Measurements from ENCODE around the gene PGM1. TPM values are rescaled to one million over a fixed set of nuclear protein-coding genes. Genes with fewer than 3 reads are reported as not detected.

PGM1 gene
- total and polyA plus RNA-seq, 9 of the 15 experiments (the other 6 are each of a cell fraction or from before 2014, with no cell fraction given): 0.03 to 0.31 (median 0.09) TPM; not detected in 5

DNA sequence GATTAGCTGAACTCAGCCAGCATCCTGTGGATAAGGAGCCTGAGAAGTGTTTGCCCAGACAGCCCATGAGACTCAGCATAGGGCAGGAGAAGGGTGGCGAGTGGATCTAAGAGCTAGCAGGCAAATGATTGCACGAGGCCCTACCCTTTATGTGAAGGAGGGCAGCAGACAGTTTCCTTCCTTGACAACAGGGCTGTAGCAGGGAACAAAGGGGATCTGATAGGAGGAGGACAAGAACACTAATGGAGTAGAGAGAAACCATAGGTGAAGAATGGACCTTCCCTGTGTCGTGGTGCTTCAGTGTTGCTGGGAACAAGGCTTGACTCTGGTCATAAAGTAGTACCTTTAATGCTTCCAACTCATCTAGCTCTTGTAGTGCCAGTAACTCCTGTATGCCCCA lies 84.3 kb downstream of the PGM1 start:
- no peaks in the 10 kb centered on the region for H3K9me3 ChIP-seq (replicated peaks; ENCODE audit: control insufficient read depth, insufficient read depth, low read depth, low read length)
- no peak overlapping the region for H3K27ac ChIP-seq (ENCODE audit: extremely low read depth, low read depth, low read length)
- BruUV-seq (replicated peaks): no TSS peak
- DNase-seq (ENCODE audit: extremely low read depth in 1 of 4, low spot score in 3 of 4) (no peak), FAIRE-seq (no peak), ATAC-seq (no peak)
- peaks cover 0 to 18% of the 10 kb centered on the region in 2 experiments; a peak in 2 of 5 replicates for H3K27me3 ChIP-seq (ENCODE audit: control insufficient read depth in 2 of 2, insufficient read depth in 2 of 2, low read length in 2 of 2)
- H3K4me3 ChIP-seq: no peak overlapping the region
- H2AFZ ChIP-seq (ENCODE audit: low read depth, low read length): no peak overlapping the region
- ChIA-PET CTCF (ENCODE audit: low intra/inter-chr PET ratio) (no interaction called here), POLR2A (interaction anchor here (0.7 to 0.8 kb wide), 2 partner anchors 109 to 489 kb away, joined by 4 to 5 read pairs; no protein-coding TSS in a partner anchor)
- no peaks in the 10 kb centered on the region for H3K79me2 ChIP-seq (ENCODE audit: control insufficient read depth, insufficient read depth, low read length)
- no peak overlapping the region for H3K9ac ChIP-seq (ENCODE audit: insufficient read depth in 1 of 2, low read depth in 2 of 2, low read length in 2 of 2)
- no peaks in the 10 kb centered on the region for H3K9me1 ChIP-seq (ENCODE audit: control insufficient read depth, insufficient read depth, low read length)
- no peaks in the 10 kb centered on the region for H3K4me1 ChIP-seq (replicated peaks in 1 of 2; ENCODE audit: control insufficient read depth in 2 of 2, insufficient read depth in 2 of 2, low read length in 2 of 2)
- H4K20me1 ChIP-seq (replicated peaks; ENCODE audit: control insufficient read depth, insufficient read depth, low read length): no peaks in the 10 kb centered on the region
- in situ Hi-C loops (cut with MboI): no loop called here
- H3K4me2 ChIP-seq (ENCODE audit: insufficient read depth, low read length): no peak overlapping the region
- no peaks in the 10 kb centered on the region for H3K36me3 ChIP-seq (ENCODE audit: control insufficient read depth, insufficient read depth, low read length)
- intact Hi-C loops (cut with micrococcal nuclease): no loop called here
- 0% methylated on average over 3 of the region's 3 CpGs for WGBS (ENCODE audit: insufficient coverage, low coverage, missing lambda C conversion rate)
- TF ChIP-seq TBP (optimal IDR thresholded peaks at IDR 0.05; ENCODE audit: low read depth, low read length) (no peak), HMG20B (CRISPR knock-in tag; IDR thresholded peaks at IDR 0.05) (no peak), STAT5A (IDR thresholded peaks at IDR 0.05; ENCODE audit: borderline replicate concordance, low read length) (no peak), ZNF507 (tag; conservative IDR thresholded peaks at IDR 0.05) (no peak), ZNF408 (CRISPR knock-in tag; IDR thresholded peaks at IDR 0.05; ENCODE audit: low read depth) (no peak), BRD4 (IDR thresholded peaks at IDR 0.05) (no peak), ZNF143 (CRISPR knock-in tag; IDR thresholded peaks at IDR 0.05) (no peak)
- TF ChIP-seq, protein P1, sequence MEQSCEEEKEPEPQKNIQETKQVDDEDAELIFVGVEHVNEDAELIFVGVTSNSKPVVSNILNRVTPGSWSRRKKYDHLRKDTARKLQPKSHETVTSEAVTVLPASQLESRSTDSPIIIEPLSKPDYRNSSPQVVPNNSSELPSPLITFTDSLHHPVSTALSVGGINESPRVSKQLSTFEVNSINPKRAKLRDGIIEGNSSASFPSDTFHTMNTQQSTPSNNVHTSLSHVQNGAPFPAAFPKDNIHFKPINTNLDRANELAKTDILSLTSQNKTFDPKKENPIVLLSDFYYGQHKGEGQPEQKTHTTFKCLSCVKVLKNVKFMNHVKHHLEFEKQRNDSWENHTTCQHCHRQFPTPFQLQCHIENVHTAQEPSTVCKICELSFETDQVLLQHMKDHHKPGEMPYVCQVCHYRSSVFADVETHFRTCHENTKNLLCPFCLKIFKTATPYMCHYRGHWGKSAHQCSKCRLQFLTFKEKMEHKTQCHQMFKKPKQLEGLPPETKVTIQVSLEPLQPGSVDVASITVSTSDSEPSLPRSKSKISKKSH (CRISPR knock-in tag; IDR thresholded peaks at IDR 0.05): no peak
- TF ChIP-seq, protein P2, sequence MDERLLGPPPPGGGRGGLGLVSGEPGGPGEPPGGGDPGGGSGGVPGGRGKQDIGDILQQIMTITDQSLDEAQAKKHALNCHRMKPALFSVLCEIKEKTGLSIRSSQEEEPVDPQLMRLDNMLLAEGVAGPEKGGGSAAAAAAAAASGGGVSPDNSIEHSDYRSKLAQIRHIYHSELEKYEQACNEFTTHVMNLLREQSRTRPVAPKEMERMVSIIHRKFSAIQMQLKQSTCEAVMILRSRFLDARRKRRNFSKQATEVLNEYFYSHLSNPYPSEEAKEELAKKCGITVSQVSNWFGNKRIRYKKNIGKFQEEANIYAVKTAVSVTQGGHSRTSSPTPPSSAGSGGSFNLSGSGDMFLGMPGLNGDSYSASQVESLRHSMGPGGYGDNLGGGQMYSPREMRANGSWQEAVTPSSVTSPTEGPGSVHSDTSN (CRISPR knock-in tag; IDR thresholded peaks at IDR 0.05; ENCODE audit: low read depth): no peak
- TF ChIP-seq, protein P2 (tag; conservative IDR thresholded peaks at IDR 0.05; ENCODE audit: low read depth): no peak

Measured in K562 (cell line).